HepG2 (cell line): ENCODE data around the gene FAM24A. TPM values are rescaled to one million over a fixed set of nuclear protein-coding genes. Genes with fewer than 3 reads are reported as not detected.
A peak's percentile ranks its signal among the peaks of the same experiment; 100 is the strongest.

Experiments used
- ATF7 ChIP-seq, 2 experiments: fragments of 450-650 bp in 1 of 2; sonication (generic) in 1 of 2; formaldehyde crosslinking in 1 of 2; IDR thresholded peaks; 2 replicates each; pipeline versions ENCODE4 v1.4.0 to v1.6.1; 2016 to 2020; ENCODE audit warnings: antibody characterized with exemption in 1 of 2, mild to moderate bottlenecking in 1 of 2, missing genetic modification reagents in 1 of 2
- HOXD1 ChIP-seq: sonication (generic); formaldehyde crosslinking; IDR thresholded peaks from 2 replicates; pipeline ENCODE4 v1.5.0; 2020; ENCODE audit warnings: missing genetic modification reagents
- IRX3 ChIP-seq: sonication (generic); formaldehyde crosslinking; IDR thresholded peaks from 2 replicates; pipeline ENCODE4 v1.8.1; 2023; ENCODE audit warnings: mild to moderate bottlenecking, low read depth, missing genetic modification reagents, borderline replicate concordance
- MEF2D ChIP-seq: sonication (generic); formaldehyde crosslinking; IDR thresholded peaks from 2 replicates; pipeline ENCODE4 v1.5.1; 2020; ENCODE audit warnings: mild to moderate bottlenecking, missing genetic modification reagents
- MXD4 ChIP-seq: IDR thresholded peaks from 2 replicates; pipeline ENCODE4 v1.6.1; 2016; ENCODE audit warnings: mild to moderate bottlenecking, missing biosample characterization, missing genetic modification reagents
- RELA ChIP-seq: sonication (generic); formaldehyde crosslinking; IDR thresholded peaks from 2 replicates; pipeline ENCODE4 v1.4.0; 2020; ENCODE audit warnings: missing genetic modification reagents
- RORA ChIP-seq: sonication (generic); formaldehyde crosslinking; IDR thresholded peaks from 2 replicates; pipeline ENCODE4 v1.5.0; 2020; ENCODE audit warnings: mild to moderate bottlenecking, missing genetic modification reagents, moderate library complexity
- SALL1 ChIP-seq: sonication (generic); formaldehyde crosslinking; IDR thresholded peaks from 2 replicates; pipeline ENCODE4 v1.8.0; 2022; ENCODE audit warnings: mild to moderate bottlenecking, missing genetic modification reagents
- SIX1 ChIP-seq: sonication (generic); formaldehyde crosslinking; IDR thresholded peaks from 2 replicates; pipeline ENCODE4 v1.4.0; 2020; ENCODE audit warnings: missing genetic modification reagents, borderline replicate concordance
- SP5 ChIP-seq: IDR thresholded peaks from 2 replicates; pipeline ENCODE4 v1.6.1; 2016; ENCODE audit warnings: low read depth, borderline replicate concordance
- SRSF1 ChIP-seq: fragments of 200-400 bp; formaldehyde crosslinking; optimal IDR thresholded peaks from 2 replicates; pipeline ENCODE3; 2017; ENCODE audit warnings: mild to moderate bottlenecking, low read depth, low read length, moderate library complexity
- SUZ12 ChIP-seq: fragments of 150-350 bp; IDR thresholded peaks from 2 replicates; pipeline ENCODE4 v1.6.1; 2014; ENCODE audit warnings: low read depth, low read length
- ZBTB20 ChIP-seq: sonication (generic); formaldehyde crosslinking; IDR thresholded peaks from 2 replicates; pipeline ENCODE4 v1.8.1; 2023; ENCODE audit warnings: missing genetic modification reagents, low read depth, mild to moderate bottlenecking, borderline replicate concordance
- ZBTB8A ChIP-seq: sonication (generic); formaldehyde crosslinking; IDR thresholded peaks from 2 replicates; pipeline ENCODE4 v1.4.0; 2020; ENCODE audit warnings: mild to moderate bottlenecking, low read depth, missing genetic modification reagents, borderline replicate concordance
- ZNF253 ChIP-seq: sonication (generic); formaldehyde crosslinking; IDR thresholded peaks from 2 replicates; pipeline ENCODE4 v1.8.0; 2022; ENCODE audit warnings: mild to moderate bottlenecking, missing genetic modification reagents, borderline replicate concordance
- ZNF296 ChIP-seq: sonication (generic); formaldehyde crosslinking; conservative IDR thresholded peaks from 2 replicates; pipeline ENCODE4 v1.5.0; 2020; ENCODE audit warnings: mild to moderate bottlenecking, missing genetic modification reagents
- ZNF354B ChIP-seq: sonication (generic); formaldehyde crosslinking; IDR thresholded peaks from 2 replicates; pipeline ENCODE4 v1.8.0; 2022; ENCODE audit warnings: mild to moderate bottlenecking, missing genetic modification reagents
- ZNF572 ChIP-seq: sonication (generic); formaldehyde crosslinking; IDR thresholded peaks from 2 replicates; pipeline ENCODE4 v1.5.1; 2020; ENCODE audit warnings: mild to moderate bottlenecking, missing genetic modification reagents
- ZNF577 ChIP-seq: sonication (generic); formaldehyde crosslinking; IDR thresholded peaks from 2 replicates; pipeline ENCODE4 v1.4.0; 2020; ENCODE audit warnings: mild to moderate bottlenecking, low read depth, missing genetic modification reagents, borderline replicate concordance
- ZNF589 ChIP-seq: sonication (generic); formaldehyde crosslinking; conservative IDR thresholded peaks from 2 replicates; pipeline ENCODE4 v1.8.0; 2022; ENCODE audit warnings: mild to moderate bottlenecking, moderate library complexity, missing genetic modification reagents
- ZNF644 ChIP-seq: IDR thresholded peaks from 2 replicates; pipeline ENCODE4 v1.6.1; 2016; ENCODE audit warnings: low read depth
- ZNF816 ChIP-seq: sonication (generic); formaldehyde crosslinking; IDR thresholded peaks from 2 replicates; pipeline ENCODE4 v1.8.0; 2022; ENCODE audit warnings: missing genetic modification reagents, mild to moderate bottlenecking, borderline replicate concordance
- ZSCAN21 ChIP-seq: sonication (generic); formaldehyde crosslinking; IDR thresholded peaks from 2 replicates; pipeline ENCODE4 v1.8.0; 2022; ENCODE audit warnings: mild to moderate bottlenecking, missing genetic modification reagents, moderate library complexity, borderline replicate concordance
- ZSCAN31 ChIP-seq: sonication (generic); formaldehyde crosslinking; IDR thresholded peaks from 2 replicates; pipeline ENCODE4 v1.5.0; 2020; ENCODE audit warnings: low read depth, mild to moderate bottlenecking, missing genetic modification reagents
- polyA plus RNA-seq, 8 experiments: library from polyadenylated mRNA; depleted of rRNA in 3 of 8; stranded (reverse) in 7 of 8; unstranded in 1 of 8; fragments of >200 nt; fragmentation: Illumina TruSeq in 4 of 8; extraction: Trizol in 4 of 8; gene quantifications; 2 replicates each; pipeline versions ENCODE4 v1.2.1 to v1.2.3, GENCODE V29; 2011 to 2016; ENCODE audit warnings: low read depth in 4 of 8, missing spikeins in 1 of 8, mixed read lengths in 1 of 8; ENCODE audit not compliant: insufficient read depth in 1 of 8
- total RNA-seq, 5 experiments: library from RNA; depleted of rRNA; stranded (reverse); fragments of >200 nt; fragmentation: Illumina TruSeq; extraction: Trizol; gene quantifications; 2 replicates each; pipeline ENCODE4 v1.2.3, GENCODE V29; 2016; ENCODE audit warnings: low read depth in 1 of 5
- TF ChIP-seq, protein P1 (sequence below): sonication (generic); formaldehyde crosslinking; IDR thresholded peaks from 2 replicates; pipeline ENCODE4 v1.5.0; 2020; ENCODE audit warnings: missing genetic modification reagents, mild to moderate bottlenecking, borderline replicate concordance
- TF ChIP-seq, protein P2 (sequence below): sonication (generic); formaldehyde crosslinking; IDR thresholded peaks from 2 replicates; pipeline ENCODE4 v1.9.0; 2021; ENCODE audit warnings: missing genetic modification reagents, borderline replicate concordance
- TF ChIP-seq, protein P3 (sequence below): sonication (generic); formaldehyde crosslinking; IDR thresholded peaks from 2 replicates; pipeline ENCODE4 v1.8.0; 2022; ENCODE audit warnings: missing genetic modification reagents, mild to moderate bottlenecking, inconsistent platforms, borderline replicate concordance

FAM24A gene
- total and polyA plus RNA-seq, 2 of the 13 experiments (the other 11 are each of a cell fraction or from before 2014, with no cell fraction given) = not detected

DNA sequence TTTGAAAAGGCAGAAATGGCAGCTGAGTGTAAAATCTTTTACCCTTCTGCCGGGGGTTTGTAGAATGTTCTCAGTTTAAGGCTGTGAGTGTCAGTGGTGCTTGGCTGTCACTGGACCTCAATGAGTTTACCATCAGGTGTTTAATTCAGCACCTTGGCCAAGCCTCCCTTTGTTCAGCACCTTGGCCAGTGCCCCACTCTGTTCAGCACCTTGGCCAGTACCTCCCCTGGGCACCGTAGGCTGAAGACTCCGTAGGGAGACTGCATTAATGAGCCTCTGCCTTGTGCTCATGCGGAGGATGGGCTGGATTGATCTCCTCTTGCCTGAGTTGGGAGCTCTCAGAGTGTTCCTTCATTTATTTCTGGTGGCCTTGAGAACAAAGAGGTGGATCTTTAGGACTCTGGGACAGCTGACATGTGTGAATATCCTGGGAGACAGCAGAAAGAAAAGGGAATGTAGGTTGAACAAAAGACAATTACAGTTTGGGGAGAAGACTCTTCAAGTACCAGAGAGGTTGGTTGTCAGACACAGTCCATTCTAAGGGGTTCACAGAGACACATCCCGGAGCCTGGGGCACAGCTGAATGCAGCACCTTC is 1.6 kb downstream of the FAM24A start (continued):
- peak; percentile 100 for TF ChIP-seq ZNF589 (CRISPR knock-in tag)
- peak; percentile 100 for TF ChIP-seq ZNF354B (CRISPR knock-in tag)
- peak; percentile 97 for TF ChIP-seq SIX1 (CRISPR knock-in tag)
- peak; percentile 93 for TF ChIP-seq SP5 (CRISPR knock-in tag)
- TF ChIP-seq, protein P1, sequence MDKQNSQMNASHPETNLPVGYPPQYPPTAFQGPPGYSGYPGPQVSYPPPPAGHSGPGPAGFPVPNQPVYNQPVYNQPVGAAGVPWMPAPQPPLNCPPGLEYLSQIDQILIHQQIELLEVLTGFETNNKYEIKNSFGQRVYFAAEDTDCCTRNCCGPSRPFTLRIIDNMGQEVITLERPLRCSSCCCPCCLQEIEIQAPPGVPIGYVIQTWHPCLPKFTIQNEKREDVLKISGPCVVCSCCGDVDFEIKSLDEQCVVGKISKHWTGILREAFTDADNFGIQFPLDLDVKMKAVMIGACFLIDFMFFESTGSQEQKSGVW (CRISPR knock-in tag) = peak; percentile 99
- TF ChIP-seq, protein P2, sequence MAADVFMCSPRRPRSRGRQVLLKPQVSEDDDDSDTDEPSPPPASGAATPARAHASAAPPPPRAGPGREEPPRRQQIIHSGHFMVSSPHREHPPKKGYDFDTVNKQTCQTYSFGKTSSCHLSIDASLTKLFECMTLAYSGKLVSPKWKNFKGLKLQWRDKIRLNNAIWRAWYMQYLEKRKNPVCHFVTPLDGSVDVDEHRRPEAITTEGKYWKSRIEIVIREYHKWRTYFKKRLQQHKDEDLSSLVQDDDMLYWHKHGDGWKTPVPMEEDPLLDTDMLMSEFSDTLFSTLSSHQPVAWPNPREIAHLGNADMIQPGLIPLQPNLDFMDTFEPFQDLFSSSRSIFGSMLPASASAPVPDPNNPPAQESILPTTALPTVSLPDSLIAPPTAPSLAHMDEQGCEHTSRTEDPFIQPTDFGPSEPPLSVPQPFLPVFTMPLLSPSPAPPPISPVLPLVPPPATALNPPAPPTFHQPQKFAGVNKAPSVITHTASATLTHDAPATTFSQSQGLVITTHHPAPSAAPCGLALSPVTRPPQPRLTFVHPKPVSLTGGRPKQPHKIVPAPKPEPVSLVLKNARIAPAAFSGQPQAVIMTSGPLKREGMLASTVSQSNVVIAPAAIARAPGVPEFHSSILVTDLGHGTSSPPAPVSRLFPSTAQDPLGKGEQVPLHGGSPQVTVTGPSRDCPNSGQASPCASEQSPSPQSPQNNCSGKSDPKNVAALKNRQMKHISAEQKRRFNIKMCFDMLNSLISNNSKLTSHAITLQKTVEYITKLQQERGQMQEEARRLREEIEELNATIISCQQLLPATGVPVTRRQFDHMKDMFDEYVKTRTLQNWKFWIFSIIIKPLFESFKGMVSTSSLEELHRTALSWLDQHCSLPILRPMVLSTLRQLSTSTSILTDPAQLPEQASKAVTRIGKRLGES (CRISPR knock-in tag) = peak; percentile 99
- TF ChIP-seq ZNF253 (CRISPR knock-in tag) = peak; percentile 99
- peak; percentile 98; the same call in 1 of the 2 replicates for TF ChIP-seq ZBTB8A (CRISPR knock-in tag)
- peak; percentile 100 for TF ChIP-seq ZSCAN31
- TF ChIP-seq ZSCAN21 (CRISPR knock-in tag) = peak; percentile 100
- peak; percentile 100 for TF ChIP-seq ZBTB20 (CRISPR knock-in tag)
- TF ChIP-seq ZNF296 = peak; percentile 100
- TF ChIP-seq ZNF572 (CRISPR knock-in tag) = peak; percentile 79; the same call in 1 of the 2 replicates
- TF ChIP-seq HOXD1 = peak; percentile 100
- TF ChIP-seq MEF2D = peak; percentile 99
- TF ChIP-seq ZNF644 (CRISPR knock-in tag) = peak; percentile 97
- TF ChIP-seq RORA = peak; percentile 96
- TF ChIP-seq ATF7 (IDR thresholded peaks at IDR 0.05) = no peak
- peak; percentile 88 for TF ChIP-seq ATF7 (CRISPR knock-in tag; IDR thresholded peaks at IDR 0.05)
- TF ChIP-seq ZNF577 (CRISPR knock-in tag) = peak; percentile 100
- peak; percentile 99 for TF ChIP-seq RELA (CRISPR knock-in tag)
- peak; percentile 99 for TF ChIP-seq ZNF816 (CRISPR knock-in tag)
- TF ChIP-seq IRX3 (CRISPR knock-in tag) = peak; percentile 100
- no peak for TF ChIP-seq SRSF1
- peak; percentile 100 for TF ChIP-seq SALL1 (CRISPR knock-in tag)
- TF ChIP-seq MXD4 (CRISPR knock-in tag) = peak; percentile 99
- no peak for TF ChIP-seq SUZ12
- TF ChIP-seq, protein P3, sequence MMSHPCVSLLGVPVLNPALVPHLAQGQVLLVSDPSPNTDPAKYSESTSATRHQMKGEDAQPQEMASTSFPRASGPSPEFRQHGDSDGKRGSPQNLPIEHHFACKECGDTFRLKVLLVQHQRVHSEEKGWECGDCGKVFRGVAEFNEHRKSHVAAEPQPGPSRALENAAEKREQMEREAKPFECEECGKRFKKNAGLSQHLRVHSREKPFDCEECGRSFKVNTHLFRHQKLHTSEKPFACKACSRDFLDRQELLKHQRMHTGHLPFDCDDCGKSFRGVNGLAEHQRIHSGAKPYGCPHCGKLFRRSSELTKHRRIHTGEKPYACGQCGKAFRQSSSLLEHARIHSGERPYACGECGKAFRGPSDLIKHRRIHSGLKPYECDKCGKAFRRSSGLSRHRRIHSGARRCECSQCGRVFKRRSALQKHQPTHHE (CRISPR knock-in tag) = peak; percentile 100
